Breast epithelium (tissue), 3 donors: ENCODE measurements around the gene ZNF408.

Experiments used
- POLR2A ChIP-seq: fragments of 450-650 bp; IDR thresholded peaks from one replicate; pipeline ENCODE4 v1.6.1; 2016; ENCODE audit warnings: antibody characterized with exemption, mild to moderate bottlenecking, moderate library complexity
- POLR2AphosphoS5 ChIP-seq, 3 donors: sonication (generic); formaldehyde crosslinking; IDR thresholded peaks; one replicate each; pipeline ENCODE4 v1.6.1; 2017; ENCODE audit warnings: antibody characterized with exemption in 3 of 3
- TF ChIP-seq, protein P1 (sequence below), 3 donors: fragments of 450-650 bp; IDR thresholded peaks; one replicate each; pipeline ENCODE4 v1.5.1; 2016 to 2017; ENCODE audit warnings: antibody characterized with exemption in 3 of 3, mild to moderate bottlenecking in 3 of 3, moderate library complexity in 3 of 3

DNA sequence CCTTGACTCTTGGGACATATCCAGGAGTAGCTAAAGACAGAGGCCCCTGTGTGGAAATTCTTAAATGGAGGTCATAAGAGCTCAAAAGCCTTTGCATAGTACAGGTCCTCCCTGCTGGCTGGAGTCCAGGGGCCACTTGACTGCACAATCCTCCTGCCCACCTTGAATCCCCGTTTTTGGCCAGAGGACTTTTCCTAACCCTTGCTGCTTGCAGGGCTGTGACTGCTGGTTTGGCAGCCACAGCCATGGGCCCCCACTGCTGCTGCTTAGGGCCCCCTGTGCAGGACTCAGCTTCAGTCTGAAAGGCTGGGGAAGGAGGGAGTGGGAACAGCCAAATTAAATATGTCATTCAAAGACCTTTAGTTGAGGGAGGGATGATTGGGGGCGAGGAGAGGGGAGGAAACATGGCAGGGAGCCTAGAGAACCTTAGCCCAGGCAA is 33.8 kb upstream of the ZNF408 start:
- TF ChIP-seq, protein P1, sequence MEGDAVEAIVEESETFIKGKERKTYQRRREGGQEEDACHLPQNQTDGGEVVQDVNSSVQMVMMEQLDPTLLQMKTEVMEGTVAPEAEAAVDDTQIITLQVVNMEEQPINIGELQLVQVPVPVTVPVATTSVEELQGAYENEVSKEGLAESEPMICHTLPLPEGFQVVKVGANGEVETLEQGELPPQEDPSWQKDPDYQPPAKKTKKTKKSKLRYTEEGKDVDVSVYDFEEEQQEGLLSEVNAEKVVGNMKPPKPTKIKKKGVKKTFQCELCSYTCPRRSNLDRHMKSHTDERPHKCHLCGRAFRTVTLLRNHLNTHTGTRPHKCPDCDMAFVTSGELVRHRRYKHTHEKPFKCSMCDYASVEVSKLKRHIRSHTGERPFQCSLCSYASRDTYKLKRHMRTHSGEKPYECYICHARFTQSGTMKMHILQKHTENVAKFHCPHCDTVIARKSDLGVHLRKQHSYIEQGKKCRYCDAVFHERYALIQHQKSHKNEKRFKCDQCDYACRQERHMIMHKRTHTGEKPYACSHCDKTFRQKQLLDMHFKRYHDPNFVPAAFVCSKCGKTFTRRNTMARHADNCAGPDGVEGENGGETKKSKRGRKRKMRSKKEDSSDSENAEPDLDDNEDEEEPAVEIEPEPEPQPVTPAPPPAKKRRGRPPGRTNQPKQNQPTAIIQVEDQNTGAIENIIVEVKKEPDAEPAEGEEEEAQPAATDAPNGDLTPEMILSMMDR (IDR thresholded peaks at IDR 0.05), result no peak
- no peak for TF ChIP-seq POLR2A
- TF ChIP-seq POLR2AphosphoS5 (IDR thresholded peaks at IDR 0.05), result no peak
